ENCODE data around the gene OR5B3.

DNA sequence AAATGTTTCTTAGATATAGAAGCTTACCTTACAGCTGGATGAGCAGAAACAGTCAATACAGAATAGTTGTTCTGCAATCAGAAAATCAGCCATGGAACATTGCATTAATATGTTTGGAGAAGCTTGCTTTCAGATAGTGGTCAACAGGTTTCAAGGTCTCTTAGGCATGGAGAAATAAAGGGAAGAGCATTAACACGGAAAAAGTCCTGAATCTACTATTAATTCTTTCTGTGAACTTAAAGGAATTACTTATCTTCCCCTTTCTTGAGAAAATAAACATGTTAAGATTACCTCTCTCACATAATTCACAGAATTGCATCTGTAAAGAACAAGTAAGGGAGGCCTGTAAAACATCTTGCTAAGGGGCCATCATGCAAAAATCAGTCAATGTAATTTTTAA is at the start of gene OR5B3:
- TF ChIP-seq, protein P1, sequence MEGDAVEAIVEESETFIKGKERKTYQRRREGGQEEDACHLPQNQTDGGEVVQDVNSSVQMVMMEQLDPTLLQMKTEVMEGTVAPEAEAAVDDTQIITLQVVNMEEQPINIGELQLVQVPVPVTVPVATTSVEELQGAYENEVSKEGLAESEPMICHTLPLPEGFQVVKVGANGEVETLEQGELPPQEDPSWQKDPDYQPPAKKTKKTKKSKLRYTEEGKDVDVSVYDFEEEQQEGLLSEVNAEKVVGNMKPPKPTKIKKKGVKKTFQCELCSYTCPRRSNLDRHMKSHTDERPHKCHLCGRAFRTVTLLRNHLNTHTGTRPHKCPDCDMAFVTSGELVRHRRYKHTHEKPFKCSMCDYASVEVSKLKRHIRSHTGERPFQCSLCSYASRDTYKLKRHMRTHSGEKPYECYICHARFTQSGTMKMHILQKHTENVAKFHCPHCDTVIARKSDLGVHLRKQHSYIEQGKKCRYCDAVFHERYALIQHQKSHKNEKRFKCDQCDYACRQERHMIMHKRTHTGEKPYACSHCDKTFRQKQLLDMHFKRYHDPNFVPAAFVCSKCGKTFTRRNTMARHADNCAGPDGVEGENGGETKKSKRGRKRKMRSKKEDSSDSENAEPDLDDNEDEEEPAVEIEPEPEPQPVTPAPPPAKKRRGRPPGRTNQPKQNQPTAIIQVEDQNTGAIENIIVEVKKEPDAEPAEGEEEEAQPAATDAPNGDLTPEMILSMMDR (IDR thresholded peaks at IDR 0.05) = no peak
- TF ChIP-seq EZH2 (IDR thresholded peaks at IDR 0.05) = no peak
- no peak for TF ChIP-seq EZH2phosphoT487 (IDR thresholded peaks at IDR 0.05)
